K562 (cell line): ENCODE measurements around the gene NENF. TPM values are rescaled to one million over a fixed set of nuclear protein-coding genes. Genes with fewer than 3 reads are reported as not detected.

Source experiments
- CBX1 ChIP-seq: sonication (generic); IDR thresholded peaks from 2 replicates; pipeline ENCODE4 v1.6.1; 2016; ENCODE audit warnings: antibody characterized with exemption, low read depth, mild to moderate bottlenecking
- CHD1 ChIP-seq: fragments of 200-600 bp; sonication (generic); IDR thresholded peaks from one replicate; pipeline ENCODE4 v1.6.1; 2012; ENCODE audit warnings: mild to moderate bottlenecking, moderate library complexity, low read length, inconsistent platforms
- NBN ChIP-seq: fragments of 450-650 bp; IDR thresholded peaks from 2 replicates; pipeline ENCODE4 v1.6.1; 2016; ENCODE audit warnings: low read depth, mild to moderate bottlenecking
- NFIX ChIP-seq: fragments of 250-450 bp; sonication (Bioruptor Pico); IDR thresholded peaks from 2 replicates; pipeline ENCODE4 v1.4.0; 2020; ENCODE audit warnings: low read depth, mild to moderate bottlenecking, moderate library complexity
- NFRKB ChIP-seq: fragments of 450-650 bp; IDR thresholded peaks from 2 replicates; pipeline ENCODE4 v1.6.1; 2016; ENCODE audit warnings: low read depth
- NONO ChIP-seq, 2 experiments: fragments of 200-400 bp in 1 of 2; fragments of 450-650 bp in 1 of 2; formaldehyde crosslinking in 1 of 2; IDR thresholded peaks; 2 replicates each; pipeline ENCODE4 v1.6.1; 2017; ENCODE audit warnings: low read depth in 2 of 2, mild to moderate bottlenecking in 2 of 2, moderate library complexity in 2 of 2, low read length in 1 of 2
- NR2C2 ChIP-seq, 2 experiments: fragments of 200-800 bp in 1 of 2; sonication (Bioruptor generic) in 1 of 2; sonication (generic) in 1 of 2; formaldehyde crosslinking in 1 of 2; IDR thresholded peaks; 2 replicates each; pipeline versions ENCODE4 v1.6.1 to v1.8.0; 2016 to 2022; ENCODE audit warnings: mild to moderate bottlenecking in 1 of 2, missing compliant biosample characterization in 1 of 2, missing genetic modification characterization in 1 of 2, missing genetic modification reagents in 1 of 2
- SPI1 ChIP-seq: IDR thresholded peaks from 2 replicates; pipeline ENCODE4 v1.6.1; 2011; ENCODE audit warnings: low read depth, low read length, control low read depth, borderline replicate concordance
- ZNF212 ChIP-seq: fragments of 450-650 bp; formaldehyde crosslinking; IDR thresholded peaks from 2 replicates; pipeline ENCODE4 v1.4.0; 2020; ENCODE audit warnings: mild to moderate bottlenecking
- ZNF263 ChIP-seq: sonication (generic); formaldehyde crosslinking; IDR thresholded peaks from 2 replicates; pipeline ENCODE4 v1.8.0; 2022; ENCODE audit warnings: mild to moderate bottlenecking, missing genetic modification reagents, borderline replicate concordance
- polyA plus RNA-seq, 8 experiments: library from polyadenylated mRNA; depleted of rRNA in 4 of 8; stranded (reverse) in 5 of 8; unstranded in 3 of 8; fragments of >200 nt; fragmentation: Nextera tagmentation in 2 of 8; fragmentation: Illumina TruSeq in 1 of 8; extraction: Ambion mirVana in 2 of 8; extraction: Trizol in 1 of 8; gene quantifications; 2 replicates each; pipeline versions ENCODE4 v1.2.1 to v1.2.3, GENCODE V29; 2011 to 2014; ENCODE audit warnings: inconsistent platforms in 1 of 8, missing spikeins in 1 of 8
- total RNA-seq, 7 experiments: library from RNA; depleted of rRNA in 6 of 7; stranded (reverse); fragments of >200 nt in 6 of 7; fragmentation: Illumina TruSeq in 2 of 7; extraction: Trizol in 2 of 7; gene quantifications; 2 replicates each; pipeline versions ENCODE4 v1.2.1 to v1.2.3, GENCODE V29; 2011 to 2021; ENCODE audit warnings: low replicate concordance in 1 of 7
- TF ChIP-seq, protein P1 (sequence below), 2 experiments: fragments of 450-650 bp; IDR thresholded peaks; 2 replicates each; pipeline ENCODE4 v1.6.1; 2016; ENCODE audit warnings: mild to moderate bottlenecking in 2 of 2, borderline replicate concordance in 1 of 2, low read depth in 1 of 2, moderate library complexity in 1 of 2

NENF gene
- total and polyA plus RNA-seq, 9 of the 15 experiments (the other 6 are each of a cell fraction or from before 2014, with no cell fraction given): 6.1 to 100 (median 72.8) TPM

DNA sequence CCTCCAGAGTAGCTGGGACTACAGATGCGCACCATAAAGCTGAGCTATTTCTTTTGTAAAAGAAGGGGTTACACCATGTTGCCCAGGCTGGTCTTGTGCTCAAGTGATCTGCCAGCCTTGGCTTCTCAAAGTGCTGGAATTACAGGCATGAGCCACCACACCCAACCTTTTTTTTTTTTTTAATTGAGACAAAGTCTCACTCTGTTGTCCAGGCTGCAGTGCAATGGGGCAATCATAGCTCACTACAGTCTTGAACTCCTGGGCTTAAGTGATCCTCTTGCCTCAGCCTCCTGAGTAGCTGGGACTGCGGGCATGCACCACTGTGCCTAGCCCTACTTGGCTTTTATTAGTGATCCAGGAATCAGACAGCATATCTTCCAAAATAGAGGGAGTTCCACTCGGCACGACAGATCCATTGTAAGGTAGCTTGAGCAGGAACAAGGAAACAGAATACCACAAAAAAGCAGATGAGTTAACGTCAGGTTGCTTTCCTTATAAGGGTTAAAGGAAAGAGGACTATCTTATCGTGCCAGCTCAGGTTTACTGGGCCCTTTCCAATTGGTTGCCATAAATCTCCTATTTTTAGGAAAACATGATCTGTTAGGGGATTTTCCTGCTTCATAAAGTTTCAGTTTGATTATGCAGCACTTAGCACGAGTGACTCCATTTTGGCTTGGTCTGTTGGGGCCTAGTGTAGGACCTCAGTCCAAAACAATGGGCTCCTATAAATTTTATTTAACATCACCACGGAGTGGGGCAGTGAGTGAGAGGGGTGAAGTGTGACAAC lies 45.2 kb downstream of the NENF start (continued):
- TF ChIP-seq NONO (IDR thresholded peaks at IDR 0.05; ENCODE audit: low read depth in 2 of 2, low read length in 1 of 2) (no peak), NR2C2 (CRISPR knock-in tag; IDR thresholded peaks at IDR 0.05) (no peak; the same call in 1 of the 2 replicates), NR2C2 (tag; IDR thresholded peaks at IDR 0.05) (peak; percentile 89), NFIX (CRISPR knock-in tag) (peak; percentile 72), CBX1 (no peak), ZNF263 (CRISPR knock-in tag) (no peak), SPI1 (no peak), NFRKB (no peak), NBN (no peak), ZNF212 (CRISPR knock-in tag) (peak; percentile 96), CHD1 (no peak)
- TF ChIP-seq, protein P1, sequence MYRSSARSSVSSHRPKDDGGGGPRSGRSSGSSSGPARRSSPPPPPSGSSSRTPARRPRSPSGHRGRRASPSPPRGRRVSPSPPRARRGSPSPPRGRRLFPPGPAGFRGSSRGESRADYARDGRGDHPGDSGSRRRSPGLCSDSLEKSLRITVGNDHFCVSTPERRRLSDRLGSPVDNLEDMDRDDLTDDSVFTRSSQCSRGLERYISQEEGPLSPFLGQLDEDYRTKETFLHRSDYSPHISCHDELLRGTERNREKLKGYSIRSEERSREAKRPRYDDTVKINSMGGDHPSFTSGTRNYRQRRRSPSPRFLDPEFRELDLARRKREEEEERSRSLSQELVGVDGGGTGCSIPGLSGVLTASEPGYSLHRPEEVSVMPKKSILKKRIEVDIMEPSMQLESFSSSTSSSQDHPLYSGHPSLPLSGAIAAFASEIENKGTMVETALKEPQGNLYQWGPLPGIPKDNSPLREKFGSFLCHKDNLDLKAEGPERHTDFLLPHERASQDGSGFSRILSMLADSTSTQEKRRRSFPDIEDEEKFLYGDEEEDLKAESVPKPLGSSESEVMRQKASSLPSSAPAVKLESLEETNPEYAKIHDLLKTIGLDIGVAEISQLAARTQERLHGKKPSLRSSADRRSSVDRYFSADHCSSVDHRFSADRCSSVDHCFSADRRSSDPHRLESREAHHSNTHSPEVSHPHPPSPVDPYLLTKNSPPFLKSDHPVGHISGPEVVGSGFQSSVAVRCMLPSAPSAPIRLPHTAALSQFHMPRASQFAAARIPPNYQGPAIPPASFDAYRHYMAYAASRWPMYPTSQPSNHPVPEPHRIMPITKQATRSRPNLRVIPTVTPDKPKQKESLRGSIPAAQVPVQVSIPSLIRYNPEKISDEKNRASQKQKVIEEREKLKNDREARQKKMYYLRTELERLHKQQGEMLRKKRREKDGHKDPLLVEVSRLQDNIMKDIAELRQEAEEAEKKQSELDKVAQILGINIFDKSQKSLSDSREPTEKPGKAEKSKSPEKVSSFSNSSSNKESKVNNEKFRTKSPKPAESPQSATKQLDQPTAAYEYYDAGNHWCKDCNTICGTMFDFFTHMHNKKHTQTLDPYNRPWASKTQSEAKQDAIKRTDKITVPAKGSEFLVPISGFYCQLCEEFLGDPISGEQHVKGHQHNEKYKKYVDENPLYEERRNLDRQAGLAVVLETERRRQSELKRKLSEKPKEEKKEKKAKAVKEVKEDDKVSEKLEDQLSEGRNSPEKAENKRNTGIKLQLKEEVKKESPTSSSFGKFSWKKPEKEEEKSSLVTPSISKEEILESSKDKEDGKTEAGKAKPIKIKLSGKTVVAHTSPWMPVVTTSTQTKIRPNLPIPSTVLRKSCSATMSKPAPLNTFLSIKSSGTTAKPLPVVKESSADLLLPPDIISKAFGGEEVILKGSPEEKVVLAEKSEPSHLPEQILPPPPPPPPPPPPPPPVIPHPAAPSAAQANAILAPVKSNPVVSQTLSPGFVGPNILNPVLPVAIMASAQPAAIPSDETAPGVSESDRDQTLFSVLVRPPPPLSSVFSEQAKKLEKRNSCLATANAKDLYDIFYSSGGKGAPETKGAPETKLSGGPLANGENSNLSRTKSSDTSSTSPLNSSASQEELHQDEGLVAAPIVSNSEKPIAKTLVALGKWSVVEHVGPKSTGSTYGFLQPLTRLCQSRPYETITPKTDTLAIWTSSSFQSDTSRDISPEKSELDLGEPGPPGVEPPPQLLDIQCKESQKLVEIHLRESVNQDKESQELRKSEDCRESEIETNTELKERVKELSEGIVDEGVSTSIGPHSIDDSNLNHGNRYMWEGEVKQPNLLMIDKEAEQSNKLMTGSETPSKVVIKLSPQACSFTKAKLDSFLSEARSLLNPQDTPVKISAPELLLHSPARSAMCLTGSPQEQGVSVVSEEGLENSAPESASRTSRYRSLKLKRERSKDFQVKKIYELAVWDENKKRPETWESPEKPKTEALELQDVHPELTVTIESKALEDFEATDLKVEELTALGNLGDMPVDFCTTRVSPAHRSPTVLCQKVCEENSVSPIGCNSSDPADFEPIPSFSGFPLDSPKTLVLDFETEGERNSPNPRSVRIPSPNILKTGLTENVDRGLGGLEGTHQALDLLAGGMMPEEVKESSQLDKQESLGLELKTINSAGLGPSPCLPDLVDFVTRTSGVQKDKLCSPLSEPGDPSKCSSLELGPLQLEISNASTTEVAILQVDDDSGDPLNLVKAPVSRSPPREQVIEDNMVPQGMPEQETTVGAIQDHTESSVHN (IDR thresholded peaks at IDR 0.05; ENCODE audit: borderline replicate concordance in 1 of 2, low read depth in 1 of 2): no peak
